Measurements from ENCODE around the gene OR5C1.

GRCh38 chr9:122789256-122790046, 718 bp downstream of the OR5C1 start:
- TF ChIP-seq CTCF (optimal IDR thresholded peaks at IDR 0.05 in 1 of 3, IDR thresholded peaks at IDR 0.05 in 1 of 3, conservative IDR thresholded peaks at IDR 0.05 in 1 of 3; ENCODE audit: extremely low read depth in 1 of 3, insufficient read depth in 2 of 3, low read length in 3 of 3): no peak
- TF ChIP-seq EZH2 (IDR thresholded peaks at IDR 0.05; ENCODE audit: low read length): no peak

Data from keratinocyte (primary cell).